ENCODE results near the gene MBP.

DNA sequence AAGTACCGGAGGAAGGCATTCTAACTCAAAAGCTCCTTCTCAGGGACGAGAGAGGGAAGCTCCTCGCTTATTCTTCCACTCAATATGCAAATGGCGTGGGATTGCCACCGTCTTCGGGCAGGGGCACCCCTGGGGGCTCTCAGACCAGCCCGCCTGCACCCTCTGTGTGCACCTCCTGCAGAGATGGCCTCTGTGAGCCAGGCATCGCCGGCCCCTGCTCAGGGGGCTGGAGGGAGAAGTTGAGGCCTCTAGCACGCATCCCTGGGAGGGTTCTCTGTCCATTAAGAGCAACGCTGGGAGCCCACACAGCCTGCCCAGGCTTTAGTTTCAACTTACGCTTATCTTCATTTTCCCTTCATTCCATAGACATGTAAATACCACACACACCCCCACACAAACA is 125.3 kb downstream of the MBP start:
- TF ChIP-seq, protein P1, sequence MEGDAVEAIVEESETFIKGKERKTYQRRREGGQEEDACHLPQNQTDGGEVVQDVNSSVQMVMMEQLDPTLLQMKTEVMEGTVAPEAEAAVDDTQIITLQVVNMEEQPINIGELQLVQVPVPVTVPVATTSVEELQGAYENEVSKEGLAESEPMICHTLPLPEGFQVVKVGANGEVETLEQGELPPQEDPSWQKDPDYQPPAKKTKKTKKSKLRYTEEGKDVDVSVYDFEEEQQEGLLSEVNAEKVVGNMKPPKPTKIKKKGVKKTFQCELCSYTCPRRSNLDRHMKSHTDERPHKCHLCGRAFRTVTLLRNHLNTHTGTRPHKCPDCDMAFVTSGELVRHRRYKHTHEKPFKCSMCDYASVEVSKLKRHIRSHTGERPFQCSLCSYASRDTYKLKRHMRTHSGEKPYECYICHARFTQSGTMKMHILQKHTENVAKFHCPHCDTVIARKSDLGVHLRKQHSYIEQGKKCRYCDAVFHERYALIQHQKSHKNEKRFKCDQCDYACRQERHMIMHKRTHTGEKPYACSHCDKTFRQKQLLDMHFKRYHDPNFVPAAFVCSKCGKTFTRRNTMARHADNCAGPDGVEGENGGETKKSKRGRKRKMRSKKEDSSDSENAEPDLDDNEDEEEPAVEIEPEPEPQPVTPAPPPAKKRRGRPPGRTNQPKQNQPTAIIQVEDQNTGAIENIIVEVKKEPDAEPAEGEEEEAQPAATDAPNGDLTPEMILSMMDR (IDR thresholded peaks at IDR 0.05), result no peak
- TF ChIP-seq, protein P2, sequence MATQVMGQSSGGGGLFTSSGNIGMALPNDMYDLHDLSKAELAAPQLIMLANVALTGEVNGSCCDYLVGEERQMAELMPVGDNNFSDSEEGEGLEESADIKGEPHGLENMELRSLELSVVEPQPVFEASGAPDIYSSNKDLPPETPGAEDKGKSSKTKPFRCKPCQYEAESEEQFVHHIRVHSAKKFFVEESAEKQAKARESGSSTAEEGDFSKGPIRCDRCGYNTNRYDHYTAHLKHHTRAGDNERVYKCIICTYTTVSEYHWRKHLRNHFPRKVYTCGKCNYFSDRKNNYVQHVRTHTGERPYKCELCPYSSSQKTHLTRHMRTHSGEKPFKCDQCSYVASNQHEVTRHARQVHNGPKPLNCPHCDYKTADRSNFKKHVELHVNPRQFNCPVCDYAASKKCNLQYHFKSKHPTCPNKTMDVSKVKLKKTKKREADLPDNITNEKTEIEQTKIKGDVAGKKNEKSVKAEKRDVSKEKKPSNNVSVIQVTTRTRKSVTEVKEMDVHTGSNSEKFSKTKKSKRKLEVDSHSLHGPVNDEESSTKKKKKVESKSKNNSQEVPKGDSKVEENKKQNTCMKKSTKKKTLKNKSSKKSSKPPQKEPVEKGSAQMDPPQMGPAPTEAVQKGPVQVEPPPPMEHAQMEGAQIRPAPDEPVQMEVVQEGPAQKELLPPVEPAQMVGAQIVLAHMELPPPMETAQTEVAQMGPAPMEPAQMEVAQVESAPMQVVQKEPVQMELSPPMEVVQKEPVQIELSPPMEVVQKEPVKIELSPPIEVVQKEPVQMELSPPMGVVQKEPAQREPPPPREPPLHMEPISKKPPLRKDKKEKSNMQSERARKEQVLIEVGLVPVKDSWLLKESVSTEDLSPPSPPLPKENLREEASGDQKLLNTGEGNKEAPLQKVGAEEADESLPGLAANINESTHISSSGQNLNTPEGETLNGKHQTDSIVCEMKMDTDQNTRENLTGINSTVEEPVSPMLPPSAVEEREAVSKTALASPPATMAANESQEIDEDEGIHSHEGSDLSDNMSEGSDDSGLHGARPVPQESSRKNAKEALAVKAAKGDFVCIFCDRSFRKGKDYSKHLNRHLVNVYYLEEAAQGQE (IDR thresholded peaks at IDR 0.05; ENCODE audit: insufficient read depth in 1 of 2, low read depth in 2 of 2, low read length in 1 of 2), result no peak
- TF ChIP-seq POLR2AphosphoS5 (IDR thresholded peaks at IDR 0.05; ENCODE audit: low read depth, low read length) (no peak), SIN3A (IDR thresholded peaks at IDR 0.05; ENCODE audit: borderline replicate concordance, insufficient read depth, low read depth, low read length) (no peak)
